Stomach smooth muscle (tissue), 2 donors: Measurements from ENCODE around the gene LMLN.
"Not testable (repeated sequence)": the region's sequence is repeated elsewhere in the genome, so short reads cannot be mapped to it uniquely, and the experiment has no call there.

Experiments used
- H3K27ac ChIP-seq: one replicate; pipeline ENCODE4 v1.7.0; 2013; ENCODE audit warnings: mild to moderate bottlenecking, low read length, inconsistent platforms
- H3K27me3 ChIP-seq, 2 donors: one replicate each; pipeline ENCODE4 v1.7.0; 2013; ENCODE audit warnings: low read length in 2 of 2; ENCODE audit not compliant: insufficient read depth in 2 of 2, control insufficient read depth in 1 of 2
- H3K36me3 ChIP-seq, 2 donors: one replicate each; pipeline ENCODE4 v1.7.0; 2013; ENCODE audit warnings: low read length in 2 of 2; ENCODE audit not compliant: control insufficient read depth in 2 of 2, insufficient read depth in 2 of 2
- H3K4me1 ChIP-seq: one replicate; pipeline ENCODE4 v1.7.0; 2013; ENCODE audit warnings: low read length; ENCODE audit not compliant: control insufficient read depth, insufficient read depth
- H3K4me3 ChIP-seq, 2 donors: one replicate each; pipeline ENCODE4 v1.7.0; 2013; ENCODE audit warnings: low read length in 2 of 2
- H3K9ac ChIP-seq, 2 donors: one replicate each; pipeline ENCODE4 v1.7.0; 2013; ENCODE audit warnings: low read length in 2 of 2, mild to moderate bottlenecking in 1 of 2
- H3K9me3 ChIP-seq, 2 donors: one replicate each; pipeline ENCODE4 v1.7.0; 2013; ENCODE audit warnings: low read length in 2 of 2; ENCODE audit not compliant: control insufficient read depth in 2 of 2
- donor health status: healthy.
- donor health status: Pancreatic carcinoma.

LMLN gene, protein sequence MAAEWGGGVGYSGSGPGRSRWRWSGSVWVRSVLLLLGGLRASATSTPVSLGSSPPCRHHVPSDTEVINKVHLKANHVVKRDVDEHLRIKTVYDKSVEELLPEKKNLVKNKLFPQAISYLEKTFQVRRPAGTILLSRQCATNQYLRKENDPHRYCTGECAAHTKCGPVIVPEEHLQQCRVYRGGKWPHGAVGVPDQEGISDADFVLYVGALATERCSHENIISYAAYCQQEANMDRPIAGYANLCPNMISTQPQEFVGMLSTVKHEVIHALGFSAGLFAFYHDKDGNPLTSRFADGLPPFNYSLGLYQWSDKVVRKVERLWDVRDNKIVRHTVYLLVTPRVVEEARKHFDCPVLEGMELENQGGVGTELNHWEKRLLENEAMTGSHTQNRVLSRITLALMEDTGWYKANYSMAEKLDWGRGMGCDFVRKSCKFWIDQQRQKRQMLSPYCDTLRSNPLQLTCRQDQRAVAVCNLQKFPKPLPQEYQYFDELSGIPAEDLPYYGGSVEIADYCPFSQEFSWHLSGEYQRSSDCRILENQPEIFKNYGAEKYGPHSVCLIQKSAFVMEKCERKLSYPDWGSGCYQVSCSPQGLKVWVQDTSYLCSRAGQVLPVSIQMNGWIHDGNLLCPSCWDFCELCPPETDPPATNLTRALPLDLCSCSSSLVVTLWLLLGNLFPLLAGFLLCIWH

GRCh38 chr3:197959891-197960693 lies at the start of gene LMLN:
TSS of gene LMLN (plus strand) at chr3:197960217. CDS start at chr3:197960246, 29 bp downstream.
- peak within 1 kb of the TSS; percentile 80 to 93 for H3K9ac ChIP-seq
- H3K9me3 ChIP-seq, result no peaks in the 10 kb centered on the region
- peaks cover 12 to 13% of the 10 kb centered on the region in 2 donors for H3K36me3 ChIP-seq

DNA sequence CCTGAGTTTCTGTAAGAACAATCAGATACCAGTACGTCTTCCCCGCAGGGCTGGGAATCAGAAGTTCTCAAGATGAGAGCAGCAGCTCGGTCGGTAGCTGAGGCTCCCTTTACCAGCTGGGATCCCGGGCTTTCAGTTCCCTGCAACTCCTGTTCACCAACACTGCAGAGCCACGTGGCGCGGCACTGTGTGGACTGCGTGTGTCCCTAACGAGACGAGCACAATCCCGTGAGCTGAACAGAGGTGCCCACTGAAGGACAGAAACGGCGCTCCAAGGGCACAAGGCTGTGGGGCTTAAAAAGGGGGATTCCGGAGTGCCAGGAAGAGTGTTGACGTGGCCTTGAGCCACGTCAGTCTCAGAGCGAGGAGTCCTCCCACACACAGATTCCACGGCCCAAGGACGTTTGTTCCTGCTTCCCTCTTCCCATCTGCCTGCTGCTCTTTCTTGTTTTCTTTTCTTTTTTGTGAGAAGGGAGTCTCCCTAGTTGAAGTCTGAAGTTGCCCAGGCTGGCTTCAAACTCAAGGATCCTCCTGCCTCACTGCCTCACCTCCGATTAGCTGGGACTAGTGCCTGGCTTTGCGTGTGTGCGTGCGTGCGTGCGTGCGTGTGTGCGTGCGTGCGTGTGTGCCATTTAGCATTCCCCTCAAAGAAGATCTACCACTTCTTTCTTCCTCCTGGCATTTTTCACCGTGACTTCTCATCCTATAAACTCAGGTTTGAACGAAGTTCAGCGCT lies 47.1 kb upstream of the LMLN start:
- Histone ChIP-seq H3K4me1 (no peaks in the 10 kb centered on the region), H3K9me3 (no peaks in the 10 kb centered on the region), H3K4me3 (no peak overlapping the region), H3K36me3 (peaks cover 3 to 7% of the 10 kb centered on the region in 2 donors), H3K27ac (no peak overlapping the region), H3K27me3 (no peaks in the 10 kb centered on the region), H3K9ac (no peak overlapping the region)

More at GRCh38 chr3:197959891-197960693, at the start of gene LMLN:
- peak within 1 kb of the TSS; percentile 66 for H3K27ac ChIP-seq
- peak within 1 kb of the TSS; percentile 78 to 98 for H3K4me3 ChIP-seq
- H3K4me1 ChIP-seq, result peaks cover 14% of the 10 kb centered on the region
- H3K27me3 ChIP-seq, result no peaks in the 10 kb centered on the region

- Histone ChIP-seq H3K27ac (no peak overlapping the region), H3K4me1 (no peaks in the 10 kb centered on the region), H3K27me3 (no peaks in the 10 kb centered on the region), H3K36me3 (peaks cover 3 to 7% of the 10 kb centered on the region in 2 donors), H3K4me3 (no peak overlapping the region), H3K9ac (no peak overlapping the region), H3K9me3 (no peaks in the 10 kb centered on the region)
These were observed 46.2 kb upstream of the LMLN start for GRCh38 chr3:197913641-197914380.

- not testable (repeated sequence) for H3K36me3 ChIP-seq, H3K9me3 ChIP-seq, H3K4me1 ChIP-seq, H3K27ac ChIP-seq, H3K27me3 ChIP-seq, H3K4me3 ChIP-seq, H3K9ac ChIP-seq
These were observed 38.4 kb upstream of the LMLN start for GRCh38 chr3:197921429-197922275.

- H3K27ac ChIP-seq, result no peak overlapping the region
- H3K4me3 ChIP-seq, result no peak overlapping the region
- no peaks in the 10 kb centered on the region for H3K9me3 ChIP-seq
- no peaks in the 10 kb centered on the region for H3K4me1 ChIP-seq
- H3K9ac ChIP-seq, result no peak overlapping the region
- no peaks in the 10 kb centered on the region for H3K27me3 ChIP-seq
- H3K36me3 ChIP-seq, result peaks cover 0 to 4% of the 10 kb centered on the region in 2 donors
These were observed 33.6 kb upstream of the LMLN start for GRCh38 chr3:197926418-197926817.

DNA sequence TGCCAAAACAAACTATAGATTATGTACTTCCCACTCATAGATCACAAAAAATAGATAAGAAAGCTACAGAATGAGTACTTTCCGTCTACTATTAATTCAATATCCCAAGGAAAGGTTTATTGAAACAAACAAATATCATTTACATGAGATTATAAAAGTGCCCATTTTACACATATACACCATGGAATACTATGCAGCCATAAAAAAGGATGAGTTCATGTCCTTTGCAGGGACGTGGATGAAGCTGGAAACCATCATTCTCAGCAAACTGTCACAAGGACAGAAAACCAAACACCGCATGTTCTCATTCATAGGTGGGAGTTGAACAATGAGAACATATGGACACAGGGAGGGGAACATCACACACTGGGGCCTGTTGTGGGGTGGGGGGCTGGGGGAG lies 32.4 kb upstream of the LMLN start:
- H3K4me1 ChIP-seq, H3K36me3 ChIP-seq, H3K4me3 ChIP-seq, H3K9ac ChIP-seq, H3K27ac ChIP-seq, H3K9me3 ChIP-seq, H3K27me3 ChIP-seq: not testable (repeated sequence)

DNA sequence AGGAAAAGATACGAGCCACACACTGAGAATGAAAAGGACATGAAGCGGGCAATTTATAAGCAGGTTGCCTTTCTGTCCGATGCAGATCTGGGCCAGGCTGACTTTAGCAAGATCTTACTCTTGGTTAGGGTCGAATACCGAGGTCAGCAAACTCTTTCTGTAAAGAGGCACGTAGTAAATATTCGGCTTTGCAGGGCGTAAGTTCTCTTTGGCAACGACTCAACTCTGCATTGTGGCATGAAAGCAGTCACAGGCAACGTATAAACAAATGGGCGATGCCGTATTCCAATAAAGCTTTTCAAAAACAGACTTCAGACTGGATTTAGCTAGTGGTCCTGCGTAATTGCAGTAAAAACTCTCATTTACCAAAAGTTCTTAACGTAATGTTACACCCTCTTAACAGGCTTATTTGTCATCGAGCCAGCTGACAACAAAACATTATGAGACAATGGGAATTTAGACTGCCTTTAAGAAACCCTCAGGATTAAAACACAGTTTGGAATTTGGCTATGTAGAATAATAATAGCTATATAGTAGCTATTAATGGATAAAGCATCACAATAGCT lies 23.1 kb upstream of the LMLN start:
- H3K4me1 ChIP-seq, result peaks cover 4% of the 10 kb centered on the region
- no peaks in the 10 kb centered on the region for H3K9me3 ChIP-seq
- peak overlapping the region in 1 of 2 donors; percentile 44 for H3K4me3 ChIP-seq
- no peaks in the 10 kb centered on the region for H3K27me3 ChIP-seq
- no peaks in the 10 kb centered on the region for H3K36me3 ChIP-seq
- no peak overlapping the region for H3K27ac ChIP-seq
- peak overlapping the region in 1 of 2 donors; percentile 42 for H3K9ac ChIP-seq

DNA sequence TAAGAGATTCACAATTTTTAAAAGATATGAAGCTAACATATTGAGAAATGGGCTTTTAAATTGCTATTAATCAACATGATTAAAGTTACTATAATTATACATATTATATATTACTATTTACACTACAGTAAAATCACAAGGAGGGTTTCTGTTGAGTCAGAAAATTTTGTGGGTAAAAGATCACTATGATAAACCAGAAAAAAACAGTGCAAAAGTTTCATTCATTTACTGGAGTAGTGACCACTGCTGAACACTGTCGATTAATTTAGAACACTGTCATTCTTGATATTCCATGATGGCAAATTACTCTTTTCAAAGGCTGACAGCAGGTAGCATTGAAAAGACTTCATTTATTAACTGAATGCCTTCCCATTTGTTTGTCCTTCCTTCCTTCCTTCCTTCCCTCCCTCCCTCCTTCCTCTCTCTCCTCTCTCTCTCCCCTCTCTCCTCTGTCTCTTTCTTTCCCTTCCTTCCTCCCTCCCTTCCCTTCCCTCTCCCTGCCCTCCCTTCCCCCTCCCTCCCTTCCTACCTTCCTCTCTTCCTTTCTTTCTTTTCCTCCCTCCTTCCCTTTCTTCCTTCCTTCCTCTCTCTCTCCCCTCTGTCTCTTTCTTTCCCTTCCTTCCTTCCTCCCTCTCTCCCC lies 19.2 kb upstream of the LMLN start:
- no peak overlapping the region for H3K4me3 ChIP-seq
- peaks cover 4% of the 10 kb centered on the region for H3K4me1 ChIP-seq
- H3K27ac ChIP-seq, result no peak overlapping the region
- no peak overlapping the region for H3K9ac ChIP-seq
- no peaks in the 10 kb centered on the region for H3K27me3 ChIP-seq
- no peaks in the 10 kb centered on the region for H3K9me3 ChIP-seq
- H3K36me3 ChIP-seq, result peaks cover 0 to 4% of the 10 kb centered on the region in 2 donors
